GM12874 (cell line): ENCODE results near the gene ATP5F1C.
A peak's percentile ranks its signal among the peaks of the same experiment; 100 is the strongest.

Experiments
- TF ChIP-seq, protein P1 (sequence below): IDR thresholded peaks from 2 replicates; pipeline ENCODE4 v1.5.1; 2011; ENCODE audit warnings: low read depth, mild to moderate bottlenecking, control low read depth, low read length, moderate library complexity; ENCODE audit not compliant: insufficient read depth

The ATP5F1C gene

DNA sequence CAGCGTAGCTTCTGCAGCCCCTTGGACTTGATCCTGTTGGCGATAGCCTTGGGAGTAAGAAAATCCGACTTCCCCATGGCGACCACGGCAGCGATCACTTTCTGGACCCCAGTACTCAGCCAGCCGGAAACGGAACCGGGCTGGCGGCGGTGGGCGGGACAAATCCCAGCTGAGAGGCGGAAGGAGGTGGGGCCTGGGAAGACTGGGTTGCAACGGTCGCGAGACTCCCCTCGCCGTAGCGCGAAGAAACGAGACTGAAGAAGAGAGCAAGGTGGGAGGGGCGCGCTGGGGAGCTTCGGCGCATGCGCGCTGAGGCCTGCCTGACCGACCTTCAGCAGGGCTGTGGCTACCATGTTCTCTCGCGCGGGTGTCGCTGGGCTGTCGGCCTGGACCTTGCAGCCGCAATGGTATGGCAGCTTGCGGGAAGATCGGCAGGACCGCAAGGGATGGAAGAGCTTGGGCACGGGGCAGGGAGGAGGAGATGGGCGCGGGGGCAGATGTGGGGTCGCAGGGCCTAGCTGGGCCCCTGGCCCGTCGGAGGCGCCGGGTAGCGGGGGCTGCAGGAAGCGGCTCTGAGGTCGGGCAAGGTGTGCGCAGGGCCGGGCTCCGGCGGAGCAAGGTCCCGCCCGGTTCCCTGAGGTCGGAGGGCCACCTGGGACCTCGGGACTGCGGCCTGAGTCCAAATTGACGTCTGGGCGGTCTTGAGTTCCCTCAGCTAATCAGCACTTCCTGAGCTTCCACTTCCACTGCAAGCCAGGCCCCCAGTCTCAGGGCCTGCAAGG lies at the start of gene ATP5F1C, which contains the start of gene KIN:
Gene ATP5F1C, plus strand, starts transcription at position 321 of the 782 bp plus-strand sequence. Its CDS starts 31 bp downstream, at position 352.
Gene KIN, minus strand, starts transcription at position 137 of the 782 bp plus-strand sequence. Its CDS starts 60 bp downstream, at position 77.
- TF ChIP-seq, protein P1, sequence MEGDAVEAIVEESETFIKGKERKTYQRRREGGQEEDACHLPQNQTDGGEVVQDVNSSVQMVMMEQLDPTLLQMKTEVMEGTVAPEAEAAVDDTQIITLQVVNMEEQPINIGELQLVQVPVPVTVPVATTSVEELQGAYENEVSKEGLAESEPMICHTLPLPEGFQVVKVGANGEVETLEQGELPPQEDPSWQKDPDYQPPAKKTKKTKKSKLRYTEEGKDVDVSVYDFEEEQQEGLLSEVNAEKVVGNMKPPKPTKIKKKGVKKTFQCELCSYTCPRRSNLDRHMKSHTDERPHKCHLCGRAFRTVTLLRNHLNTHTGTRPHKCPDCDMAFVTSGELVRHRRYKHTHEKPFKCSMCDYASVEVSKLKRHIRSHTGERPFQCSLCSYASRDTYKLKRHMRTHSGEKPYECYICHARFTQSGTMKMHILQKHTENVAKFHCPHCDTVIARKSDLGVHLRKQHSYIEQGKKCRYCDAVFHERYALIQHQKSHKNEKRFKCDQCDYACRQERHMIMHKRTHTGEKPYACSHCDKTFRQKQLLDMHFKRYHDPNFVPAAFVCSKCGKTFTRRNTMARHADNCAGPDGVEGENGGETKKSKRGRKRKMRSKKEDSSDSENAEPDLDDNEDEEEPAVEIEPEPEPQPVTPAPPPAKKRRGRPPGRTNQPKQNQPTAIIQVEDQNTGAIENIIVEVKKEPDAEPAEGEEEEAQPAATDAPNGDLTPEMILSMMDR = no peak

DNA sequence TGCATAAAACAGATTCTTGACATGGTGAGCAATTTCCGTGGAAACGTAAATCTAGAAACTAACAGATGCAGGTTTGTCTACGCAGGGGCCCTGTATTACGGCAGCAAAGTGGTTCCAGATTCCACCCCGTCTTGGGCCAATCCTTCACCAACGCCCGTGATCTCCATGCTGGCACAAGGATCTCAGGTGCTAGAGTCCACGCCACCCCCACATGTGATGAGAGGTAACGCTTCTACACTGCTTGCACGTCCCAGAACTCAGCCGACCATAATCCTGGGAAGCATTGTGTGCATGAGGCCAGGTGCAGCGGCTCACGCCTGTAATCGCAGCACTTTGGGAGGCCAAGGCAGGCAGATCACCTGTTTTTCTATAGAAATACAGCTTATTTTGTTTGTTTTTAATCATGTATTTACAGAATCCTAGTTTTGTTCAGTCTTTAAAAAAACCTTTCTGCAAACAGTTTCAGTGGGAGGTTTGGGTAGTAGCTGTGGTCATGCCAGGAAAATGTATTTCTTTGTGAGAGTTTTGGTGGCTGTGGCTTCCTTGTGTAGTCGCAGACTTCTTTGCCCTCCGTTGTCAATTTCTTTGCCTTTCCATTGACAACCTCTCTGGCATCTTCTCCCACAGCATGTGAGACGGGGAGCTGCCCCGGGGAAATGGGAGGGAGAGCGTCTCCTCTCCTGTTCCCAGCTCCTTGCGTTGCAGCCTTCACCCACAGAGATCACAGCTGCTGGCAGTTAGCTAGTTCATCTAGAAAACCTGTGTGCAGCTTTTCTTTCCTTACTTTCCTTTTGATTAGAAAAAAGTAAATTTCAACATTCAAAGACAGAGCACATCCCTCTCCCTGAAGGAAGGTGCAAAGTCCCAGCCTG lies 49.2 kb upstream of the ATP5F1C start:
- TF ChIP-seq, protein P1 = no peak

DNA sequence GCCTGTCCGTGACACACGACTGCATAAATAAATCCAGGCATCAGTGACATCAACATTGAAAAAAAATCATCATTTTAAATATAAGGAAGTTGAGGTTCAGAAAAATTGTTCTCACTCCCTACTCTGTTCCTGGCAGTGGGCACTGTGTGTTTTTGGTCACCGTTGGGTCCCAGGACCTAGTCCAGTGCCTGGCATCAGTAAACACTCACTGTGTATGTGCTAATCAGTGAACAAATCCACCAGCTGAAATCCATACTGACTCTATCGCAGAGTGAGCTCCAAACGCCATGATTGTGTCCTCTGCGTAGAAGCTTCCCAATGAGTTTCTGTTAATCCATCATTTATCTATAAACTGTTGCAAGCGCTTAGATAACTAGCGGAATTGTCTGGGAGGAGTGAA lies 43.7 kb upstream of the ATP5F1C start:
- TF ChIP-seq, protein P1 = no peak

DNA sequence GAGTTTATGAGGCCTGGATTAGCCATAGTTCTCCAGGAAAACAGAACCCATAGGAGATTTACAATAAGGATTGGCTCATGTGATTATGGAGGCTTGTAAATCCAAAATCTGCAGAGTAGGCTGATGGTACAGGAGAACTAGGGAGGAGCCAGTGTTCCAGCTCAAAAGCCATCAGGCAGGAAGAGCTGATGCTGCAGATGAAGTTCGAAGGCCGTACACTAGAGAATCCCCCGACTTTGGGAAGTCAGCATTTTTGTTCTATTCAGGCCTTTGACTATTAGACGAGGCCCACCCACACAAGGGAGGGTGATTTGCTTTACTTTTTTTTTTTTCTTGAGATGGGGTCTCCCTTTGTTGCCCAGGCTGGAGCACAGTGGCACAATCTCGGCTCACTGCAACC lies 37.8 kb upstream of the ATP5F1C start:
- TF ChIP-seq, protein P1 = no peak

DNA sequence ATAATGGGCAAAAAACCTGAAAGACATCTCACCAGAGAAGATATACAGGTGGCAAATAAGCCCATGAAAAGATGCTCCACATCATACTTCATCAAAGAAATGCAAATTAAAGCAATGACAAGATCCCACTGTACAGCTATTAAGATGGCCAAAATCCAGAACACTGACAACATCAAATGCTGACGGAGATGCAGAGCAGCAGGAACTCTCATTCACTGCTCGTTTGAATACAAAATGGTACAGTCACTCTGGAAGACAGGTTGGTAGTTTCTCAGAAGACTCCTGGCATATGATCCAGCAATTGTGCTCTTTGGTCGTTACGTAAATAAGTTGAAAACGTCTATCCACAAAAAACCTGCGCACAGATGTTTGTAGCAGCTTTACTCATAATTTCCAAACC lies 35.7 kb upstream of the ATP5F1C start:
- TF ChIP-seq, protein P1 = no peak

DNA sequence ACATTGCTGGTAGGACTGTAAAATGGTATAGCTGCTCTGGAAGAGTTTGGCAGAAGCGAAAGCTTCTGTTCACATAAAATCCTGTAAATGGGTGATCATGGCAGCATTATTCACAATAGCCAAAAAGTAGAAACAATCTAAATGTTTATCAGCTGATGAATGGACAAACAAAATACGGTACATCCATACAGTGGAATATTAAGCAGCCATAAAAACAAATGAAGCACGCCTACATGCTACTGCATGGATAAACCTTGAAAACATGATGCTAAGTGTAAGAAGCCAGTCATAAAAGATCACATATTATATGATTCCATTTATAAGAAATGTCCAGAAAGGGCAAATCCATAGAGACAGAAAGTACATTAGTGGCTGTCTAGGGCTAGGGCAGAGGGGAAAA lies 32.9 kb upstream of the ATP5F1C start:
- TF ChIP-seq, protein P1 = no peak

DNA sequence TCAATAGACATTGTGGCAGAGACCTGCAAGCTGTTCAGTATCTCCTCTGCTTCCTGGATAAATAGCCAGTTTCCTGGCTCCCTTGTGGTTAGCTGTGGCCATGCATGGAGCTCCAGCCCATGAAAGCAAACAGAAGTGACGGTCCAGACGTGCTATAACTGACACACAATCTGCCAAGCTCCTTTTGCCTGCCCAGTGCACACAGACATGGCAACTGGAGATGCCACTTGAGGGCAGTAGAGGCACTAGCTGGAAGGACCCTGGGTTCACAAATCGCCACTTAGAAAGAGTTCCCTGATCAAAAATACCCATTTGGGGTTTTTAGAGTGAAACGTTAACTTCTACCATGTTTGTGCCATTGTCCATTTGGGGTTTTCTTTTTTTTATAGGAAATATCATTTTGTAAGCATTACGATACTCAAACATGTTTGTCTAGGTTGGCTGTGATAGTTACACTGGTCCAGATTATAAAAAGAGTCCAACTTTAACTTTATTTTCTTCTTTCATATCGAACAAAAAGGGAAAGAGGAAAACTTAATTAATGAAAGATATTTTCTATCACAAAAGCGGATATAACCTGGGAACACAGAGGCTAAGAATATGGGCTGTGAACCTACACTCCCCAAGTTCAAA lies 31.5 kb upstream of the ATP5F1C start:
- TF ChIP-seq, protein P1 = peak; percentile 49
